WTC11 (cell line): ENCODE measurements around the gene GPR155. TPM values are rescaled to one million over a fixed set of nuclear protein-coding genes. Genes with fewer than 3 reads are reported as not detected.

ENCODE experiments used
- ATAC-seq: fragments of 200-7000 bp; cut with Tn5 transposase; 2 replicates; pipeline ENCODE4 v1.10.0; 2021; ENCODE audit warnings: mild to moderate bottlenecking, moderate library complexity
- CTCF ChIA-PET: fragments of 300-600 bp; sonication (Branson Sonifier 250); formaldehyde crosslinking; loops from one replicate; lab custom pipeline; 2021; ENCODE audit warnings: antibody characterized with exemption; lab: Charles Lee
- POLR2A ChIA-PET: fragments of 350-600 bp; sonication (Branson Sonifier 250); formaldehyde crosslinking; loops from one replicate; lab custom pipeline; 2021; ENCODE audit warnings: antibody characterized with exemption; lab: Charles Lee
- DNase-seq: peaks from one replicate; pipeline ENCODE4 v3.0.0; 2021; ENCODE audit warnings: low spot score
- H3K27ac Mint-ChIP-seq: 2 replicates; pipeline ENCODE4 v1.8.0; 2021; ENCODE audit warnings: mixed read lengths
- H3K27me3 Mint-ChIP-seq: 2 replicates; pipeline ENCODE4 v1.8.0; 2021; ENCODE audit warnings: low read depth, mild to moderate bottlenecking, moderate library complexity, mixed read lengths
- H3K36me3 Mint-ChIP-seq: 2 replicates; pipeline ENCODE4 v1.8.0; 2021; ENCODE audit warnings: mixed read lengths
- H3K4me1 Mint-ChIP-seq: 2 replicates; pipeline ENCODE4 v1.8.0; 2022; ENCODE audit warnings: mixed read lengths
- H3K4me3 Mint-ChIP-seq: 2 replicates; pipeline ENCODE4 v1.8.0; 2021; ENCODE audit warnings: mild to moderate bottlenecking, moderate library complexity, mixed read lengths
- H3K9me3 Mint-ChIP-seq: 2 replicates; pipeline ENCODE4 v1.8.0; 2021; ENCODE audit warnings: mixed read lengths
- ETV6 ChIP-seq: sonication (generic); formaldehyde crosslinking; IDR thresholded peaks from 2 replicates; pipeline ENCODE4 v1.8.1; 2022; ENCODE audit warnings: mild to moderate bottlenecking, missing genetic modification reagents
- FOXK1 ChIP-seq: sonication (generic); formaldehyde crosslinking; IDR thresholded peaks from 2 replicates; pipeline ENCODE4 v1.8.0; 2022; ENCODE audit warnings: mild to moderate bottlenecking, moderate library complexity, missing genetic modification reagents
- FOXP4 ChIP-seq: sonication (generic); formaldehyde crosslinking; IDR thresholded peaks from 2 replicates; pipeline ENCODE4 v1.8.0; 2022; ENCODE audit warnings: mild to moderate bottlenecking, missing genetic modification reagents
- KAT7 ChIP-seq: sonication (generic); formaldehyde crosslinking; IDR thresholded peaks from 2 replicates; pipeline ENCODE4 v1.8.1; 2023; ENCODE audit warnings: missing genetic modification reagents, mild to moderate bottlenecking, borderline replicate concordance
- MLX ChIP-seq: sonication (generic); formaldehyde crosslinking; IDR thresholded peaks from 2 replicates; pipeline ENCODE4 v1.8.1; 2023; ENCODE audit warnings: mild to moderate bottlenecking, missing genetic modification reagents, moderate library complexity
- NFYB ChIP-seq: sonication (generic); formaldehyde crosslinking; conservative IDR thresholded peaks from 2 replicates; pipeline ENCODE4 v1.8.0; 2022; ENCODE audit warnings: low read depth, missing genetic modification reagents
- PRDM15 ChIP-seq: sonication (generic); formaldehyde crosslinking; IDR thresholded peaks from 2 replicates; pipeline ENCODE4 v1.8.0; 2022; ENCODE audit warnings: missing genetic modification reagents
- SMAD3 ChIP-seq: sonication (generic); formaldehyde crosslinking; IDR thresholded peaks from 2 replicates; pipeline ENCODE4 v1.8.0; 2022; ENCODE audit warnings: missing genetic modification reagents, mild to moderate bottlenecking, borderline replicate concordance
- SP1 ChIP-seq: sonication (generic); formaldehyde crosslinking; conservative IDR thresholded peaks from 2 replicates; pipeline ENCODE4 v1.8.1; 2022; ENCODE audit warnings: missing genetic modification reagents
- ZNF121 ChIP-seq: sonication (generic); formaldehyde crosslinking; IDR thresholded peaks from 2 replicates; pipeline ENCODE4 v1.8.0; 2023; ENCODE audit warnings: missing genetic modification reagents
- ZNF281 ChIP-seq: sonication (generic); formaldehyde crosslinking; IDR thresholded peaks from 2 replicates; pipeline ENCODE4 v1.8.0; 2023; ENCODE audit warnings: mild to moderate bottlenecking, missing genetic modification reagents
- ZNF512 ChIP-seq: sonication (generic); formaldehyde crosslinking; IDR thresholded peaks from 2 replicates; pipeline ENCODE4 v1.8.1; 2022; ENCODE audit warnings: missing genetic modification reagents, borderline replicate concordance
- total RNA-seq: library from RNA; stranded (reverse); gene quantifications from 3 replicates; pipeline ENCODE4 v1.2.3, GENCODE V29; 2021
- TF ChIP-seq, protein P1 (sequence below): fragments of 250-450 bp; sonication (Bioruptor Pico); IDR thresholded peaks from 2 replicates; pipeline ENCODE4 v1.9.0; 2021; ENCODE audit warnings: mild to moderate bottlenecking
- TF ChIP-seq, protein P2 (sequence below): sonication (generic); formaldehyde crosslinking; IDR thresholded peaks from 2 replicates; pipeline ENCODE4 v1.8.1; 2023; ENCODE audit warnings: mild to moderate bottlenecking, missing genetic modification reagents, moderate library complexity
- TF ChIP-seq, protein P3 (sequence below): sonication (generic); formaldehyde crosslinking; IDR thresholded peaks from 2 replicates; pipeline ENCODE4 v1.8.0; 2022; ENCODE audit warnings: mild to moderate bottlenecking, missing genetic modification reagents

GPR155 gene
- total RNA-seq, 1 experiment from 2014 or later, result 0.74 TPM

DNA sequence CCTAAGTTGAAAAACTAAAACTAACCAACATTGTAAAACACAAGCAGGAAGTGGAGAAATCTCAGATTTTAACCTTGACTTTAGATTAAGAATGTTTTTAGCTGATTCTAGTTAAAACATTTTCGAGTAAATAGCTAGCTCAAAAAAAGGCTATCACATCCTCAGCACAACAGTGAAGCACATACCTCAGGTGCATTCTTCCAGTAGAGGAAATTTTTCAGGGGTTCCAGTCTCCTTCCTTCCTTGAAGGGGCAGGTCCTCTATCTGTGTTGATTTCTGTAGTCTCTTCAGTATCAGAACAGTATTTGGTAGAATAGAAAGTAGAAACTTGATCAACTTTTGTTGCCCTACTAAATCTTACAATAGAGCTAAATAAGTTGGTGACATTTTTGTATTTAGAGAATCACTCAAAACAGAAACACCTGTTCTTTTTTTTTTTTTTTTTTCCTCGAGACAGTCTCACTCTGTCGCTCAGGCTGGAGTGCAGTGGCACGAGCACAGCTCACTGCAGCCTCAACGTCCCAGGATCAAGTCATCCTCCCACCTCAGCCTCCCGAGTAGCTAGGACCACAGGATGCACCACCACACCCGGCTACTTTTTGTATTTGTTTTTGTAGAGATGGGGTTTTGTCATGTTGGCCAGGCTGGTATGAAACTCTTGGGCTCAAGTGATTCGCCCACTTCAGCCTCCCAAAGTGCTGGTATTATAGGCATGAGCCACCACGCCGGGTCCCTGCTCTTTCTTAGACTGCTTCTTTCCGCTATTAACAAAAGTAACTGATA lies 6.9 kb upstream of the GPR155 start (continued):
- TF ChIP-seq PRDM15 (CRISPR knock-in tag), result no peak

- no peak overlapping the region for H3K4me3 Mint-ChIP-seq
- no peak for ATAC-seq
- no peak overlapping the region for H3K27ac Mint-ChIP-seq
- peaks cover 26% of the 10 kb centered on the region for H3K27me3 Mint-ChIP-seq
- H3K4me1 Mint-ChIP-seq, result peaks cover 10% of the 10 kb centered on the region
- ChIA-PET CTCF (no interaction called here), POLR2A (interaction anchor here (0.5 kb wide), 1 partner anchor 379 kb away, joined by 3 read pairs; no protein-coding TSS in a partner anchor)
- H3K36me3 Mint-ChIP-seq, result 0 out of 2 replicates have a peak, but pooled peaks cover 3% of the 10 kb centered on the region
- H3K9me3 Mint-ChIP-seq, result peaks cover 6% of the 10 kb centered on the region; the same call in 1 of the 2 replicates
- no peak for DNase-seq
- no peak for TF ChIP-seq FOXK1 (CRISPR knock-in tag)
- TF ChIP-seq, protein P1, sequence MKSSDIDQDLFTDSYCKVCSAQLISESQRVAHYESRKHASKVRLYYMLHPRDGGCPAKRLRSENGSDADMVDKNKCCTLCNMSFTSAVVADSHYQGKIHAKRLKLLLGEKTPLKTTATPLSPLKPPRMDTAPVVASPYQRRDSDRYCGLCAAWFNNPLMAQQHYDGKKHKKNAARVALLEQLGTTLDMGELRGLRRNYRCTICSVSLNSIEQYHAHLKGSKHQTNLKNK (CRISPR knock-in tag), result no peak
- TF ChIP-seq NFYB (CRISPR knock-in tag), result no peak
- TF ChIP-seq ETV6 (CRISPR knock-in tag), result no peak
- no peak for TF ChIP-seq SMAD3
- TF ChIP-seq MLX, result no peak
- TF ChIP-seq, protein P2, sequence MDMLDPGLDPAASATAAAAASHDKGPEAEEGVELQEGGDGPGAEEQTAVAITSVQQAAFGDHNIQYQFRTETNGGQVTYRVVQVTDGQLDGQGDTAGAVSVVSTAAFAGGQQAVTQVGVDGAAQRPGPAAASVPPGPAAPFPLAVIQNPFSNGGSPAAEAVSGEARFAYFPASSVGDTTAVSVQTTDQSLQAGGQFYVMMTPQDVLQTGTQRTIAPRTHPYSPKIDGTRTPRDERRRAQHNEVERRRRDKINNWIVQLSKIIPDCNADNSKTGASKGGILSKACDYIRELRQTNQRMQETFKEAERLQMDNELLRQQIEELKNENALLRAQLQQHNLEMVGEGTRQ (CRISPR knock-in tag), result no peak
- no peak for TF ChIP-seq KAT7 (CRISPR knock-in tag)
- no peak for TF ChIP-seq PRDM15 (CRISPR knock-in tag)
- TF ChIP-seq, protein P3, sequence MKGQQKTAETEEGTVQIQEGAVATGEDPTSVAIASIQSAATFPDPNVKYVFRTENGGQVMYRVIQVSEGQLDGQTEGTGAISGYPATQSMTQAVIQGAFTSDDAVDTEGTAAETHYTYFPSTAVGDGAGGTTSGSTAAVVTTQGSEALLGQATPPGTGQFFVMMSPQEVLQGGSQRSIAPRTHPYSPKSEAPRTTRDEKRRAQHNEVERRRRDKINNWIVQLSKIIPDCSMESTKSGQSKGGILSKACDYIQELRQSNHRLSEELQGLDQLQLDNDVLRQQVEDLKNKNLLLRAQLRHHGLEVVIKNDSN (CRISPR knock-in tag), result no peak
- TF ChIP-seq SP1 (CRISPR knock-in tag), result no peak
- TF ChIP-seq ZNF281, result no peak
- no peak for TF ChIP-seq ZNF121 (CRISPR knock-in tag)
- no peak for TF ChIP-seq FOXP4 (CRISPR knock-in tag)
- TF ChIP-seq ZNF512, result no peak
Observed at GRCh38 chr2:174492963-174493431, 6.2 kb upstream of the GPR155 start.
